ENCODE data around the gene DAW1.

The DAW1 gene

DNA sequence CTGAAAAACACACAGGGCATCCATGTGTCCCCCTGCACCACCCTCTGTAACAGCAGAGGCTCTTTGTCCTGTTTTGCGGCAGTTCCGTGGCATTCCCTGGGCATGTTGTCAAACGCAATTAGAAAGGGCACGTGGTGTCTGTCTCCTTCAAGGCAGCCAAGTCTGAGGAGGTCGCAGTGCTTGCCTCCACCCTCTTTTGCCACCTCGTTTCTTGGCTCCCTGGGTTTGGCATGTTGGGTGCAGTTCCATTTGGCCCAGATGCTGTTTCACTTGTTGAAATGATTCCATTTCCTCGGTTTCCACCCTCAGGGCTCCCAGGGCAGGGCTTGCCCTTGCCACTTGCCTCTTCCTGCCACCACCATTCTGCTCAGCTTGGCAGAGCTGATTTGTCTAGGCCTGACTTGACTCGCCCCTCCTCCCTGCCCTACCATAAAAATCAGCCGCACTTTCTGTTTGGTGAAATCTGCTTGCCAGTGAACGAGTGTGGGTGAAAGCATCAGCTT lies 45.4 kb upstream of the DAW1 start:
- Histone ChIP-seq H3K4me3 (IDR thresholded peaks at IDR 0.05; ENCODE audit: insufficient read depth, low read depth, low read length) (no peak overlapping the region), H2AFZ (ENCODE audit: low read depth) (no peak overlapping the region)

GRCh38 chr2:227826563-227826962 lies 44.9 kb upstream of the DAW1 start:
- H3K4me2 ChIP-seq = no peak overlapping the region
- TF ChIP-seq, protein P1, sequence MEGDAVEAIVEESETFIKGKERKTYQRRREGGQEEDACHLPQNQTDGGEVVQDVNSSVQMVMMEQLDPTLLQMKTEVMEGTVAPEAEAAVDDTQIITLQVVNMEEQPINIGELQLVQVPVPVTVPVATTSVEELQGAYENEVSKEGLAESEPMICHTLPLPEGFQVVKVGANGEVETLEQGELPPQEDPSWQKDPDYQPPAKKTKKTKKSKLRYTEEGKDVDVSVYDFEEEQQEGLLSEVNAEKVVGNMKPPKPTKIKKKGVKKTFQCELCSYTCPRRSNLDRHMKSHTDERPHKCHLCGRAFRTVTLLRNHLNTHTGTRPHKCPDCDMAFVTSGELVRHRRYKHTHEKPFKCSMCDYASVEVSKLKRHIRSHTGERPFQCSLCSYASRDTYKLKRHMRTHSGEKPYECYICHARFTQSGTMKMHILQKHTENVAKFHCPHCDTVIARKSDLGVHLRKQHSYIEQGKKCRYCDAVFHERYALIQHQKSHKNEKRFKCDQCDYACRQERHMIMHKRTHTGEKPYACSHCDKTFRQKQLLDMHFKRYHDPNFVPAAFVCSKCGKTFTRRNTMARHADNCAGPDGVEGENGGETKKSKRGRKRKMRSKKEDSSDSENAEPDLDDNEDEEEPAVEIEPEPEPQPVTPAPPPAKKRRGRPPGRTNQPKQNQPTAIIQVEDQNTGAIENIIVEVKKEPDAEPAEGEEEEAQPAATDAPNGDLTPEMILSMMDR (conservative IDR thresholded peaks at IDR 0.05; ENCODE audit: low read depth, low read length) = no peak
- no peak overlapping the region for H3K27ac ChIP-seq
- H3K4me1 ChIP-seq (ENCODE audit: low read depth, poor library complexity, severe bottlenecking) = no peaks in the 10 kb centered on the region
- H3K4me3 ChIP-seq (IDR thresholded peaks at IDR 0.05; ENCODE audit: insufficient read depth, low read depth, low read length) = no peak overlapping the region
- H3K27me3 ChIP-seq (ENCODE audit: insufficient read depth, low read depth) = no peaks in the 10 kb centered on the region
- no peak overlapping the region for H3K9ac ChIP-seq
- no peaks in the 10 kb centered on the region for H3K79me2 ChIP-seq (ENCODE audit: insufficient read depth, low read depth)
- H2AFZ ChIP-seq (ENCODE audit: low read depth) = no peak overlapping the region
- no peaks in the 10 kb centered on the region for H3K36me3 ChIP-seq (ENCODE audit: insufficient read depth)
- no peaks in the 10 kb centered on the region for H4K20me1 ChIP-seq (ENCODE audit: insufficient read depth)

More for the DNA sequence above, 45.4 kb upstream of the DAW1 start:
- Histone ChIP-seq H3K4me2 (no peak overlapping the region), H3K27ac (no peak overlapping the region), H3K36me3 (ENCODE audit: insufficient read depth) (no peaks in the 10 kb centered on the region), H3K27me3 (ENCODE audit: insufficient read depth, low read depth) (no peaks in the 10 kb centered on the region), H4K20me1 (ENCODE audit: insufficient read depth) (no peaks in the 10 kb centered on the region), H3K4me1 (ENCODE audit: low read depth, poor library complexity, severe bottlenecking) (no peaks in the 10 kb centered on the region), H3K9ac (no peak overlapping the region), H3K79me2 (ENCODE audit: insufficient read depth, low read depth) (no peaks in the 10 kb centered on the region)
- TF ChIP-seq, protein P1 (conservative IDR thresholded peaks at IDR 0.05; ENCODE audit: low read depth, low read length) = no peak

DNA sequence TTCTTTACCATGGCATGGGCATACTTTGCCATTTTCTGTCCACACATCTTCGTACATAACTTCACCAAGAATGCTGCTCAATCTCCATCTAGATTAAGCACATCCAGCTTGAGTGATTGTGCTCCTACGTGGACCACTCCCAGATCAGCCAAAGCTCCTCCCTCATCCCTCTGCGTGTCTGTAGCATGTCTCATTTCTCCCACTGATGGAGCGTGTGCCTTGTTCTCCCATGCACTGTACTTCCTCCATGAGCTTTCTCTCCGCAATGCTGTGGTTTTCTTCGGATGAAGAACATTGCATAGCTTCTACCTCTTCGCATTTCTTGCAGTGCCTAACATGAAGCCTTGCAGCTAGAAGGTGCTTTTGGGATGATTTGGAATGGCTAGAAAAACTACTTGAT lies 44.3 kb upstream of the DAW1 start:
- no peaks in the 10 kb centered on the region for H3K36me3 ChIP-seq (ENCODE audit: insufficient read depth)

GRCh38 chr2:227828477-227828912 lies 42.9 kb upstream of the DAW1 start:
- Histone ChIP-seq H3K36me3 (ENCODE audit: insufficient read depth) (no peaks in the 10 kb centered on the region), H2AFZ (ENCODE audit: low read depth) (no peak overlapping the region), H4K20me1 (ENCODE audit: insufficient read depth) (no peaks in the 10 kb centered on the region), H3K9ac (no peak overlapping the region), H3K27me3 (ENCODE audit: insufficient read depth, low read depth) (no peaks in the 10 kb centered on the region), H3K79me2 (ENCODE audit: insufficient read depth, low read depth) (no peaks in the 10 kb centered on the region), H3K27ac (no peak overlapping the region), H3K4me3 (IDR thresholded peaks at IDR 0.05; ENCODE audit: insufficient read depth, low read depth, low read length) (no peak overlapping the region), H3K4me1 (ENCODE audit: low read depth, poor library complexity, severe bottlenecking) (no peaks in the 10 kb centered on the region), H3K4me2 (no peak overlapping the region)
- TF ChIP-seq, protein P1 (conservative IDR thresholded peaks at IDR 0.05; ENCODE audit: low read depth, low read length) = no peak

More for the DNA sequence above, 44.3 kb upstream of the DAW1 start:
- Histone ChIP-seq H3K4me3 (IDR thresholded peaks at IDR 0.05; ENCODE audit: insufficient read depth, low read depth, low read length) (no peak overlapping the region), H3K9ac (no peak overlapping the region), H2AFZ (ENCODE audit: low read depth) (no peak overlapping the region), H3K79me2 (ENCODE audit: insufficient read depth, low read depth) (no peaks in the 10 kb centered on the region), H3K27me3 (ENCODE audit: insufficient read depth, low read depth) (no peaks in the 10 kb centered on the region), H3K4me1 (ENCODE audit: low read depth, poor library complexity, severe bottlenecking) (no peaks in the 10 kb centered on the region), H3K4me2 (no peak overlapping the region), H4K20me1 (ENCODE audit: insufficient read depth) (no peaks in the 10 kb centered on the region), H3K27ac (no peak overlapping the region)
- TF ChIP-seq, protein P1 (conservative IDR thresholded peaks at IDR 0.05; ENCODE audit: low read depth, low read length) = no peak

Measured in KMS-11 (cell line).